SKM-1 (cell line): ENCODE results near the gene MAP3K21.

Experiments
- DNase-seq: peaks from one replicate; lab custom pipeline; 2025; ENCODE audit not compliant: unreplicated experiment; lab: John Stamatoyannopoulos, UW

Gene MAP3K21

DNA sequence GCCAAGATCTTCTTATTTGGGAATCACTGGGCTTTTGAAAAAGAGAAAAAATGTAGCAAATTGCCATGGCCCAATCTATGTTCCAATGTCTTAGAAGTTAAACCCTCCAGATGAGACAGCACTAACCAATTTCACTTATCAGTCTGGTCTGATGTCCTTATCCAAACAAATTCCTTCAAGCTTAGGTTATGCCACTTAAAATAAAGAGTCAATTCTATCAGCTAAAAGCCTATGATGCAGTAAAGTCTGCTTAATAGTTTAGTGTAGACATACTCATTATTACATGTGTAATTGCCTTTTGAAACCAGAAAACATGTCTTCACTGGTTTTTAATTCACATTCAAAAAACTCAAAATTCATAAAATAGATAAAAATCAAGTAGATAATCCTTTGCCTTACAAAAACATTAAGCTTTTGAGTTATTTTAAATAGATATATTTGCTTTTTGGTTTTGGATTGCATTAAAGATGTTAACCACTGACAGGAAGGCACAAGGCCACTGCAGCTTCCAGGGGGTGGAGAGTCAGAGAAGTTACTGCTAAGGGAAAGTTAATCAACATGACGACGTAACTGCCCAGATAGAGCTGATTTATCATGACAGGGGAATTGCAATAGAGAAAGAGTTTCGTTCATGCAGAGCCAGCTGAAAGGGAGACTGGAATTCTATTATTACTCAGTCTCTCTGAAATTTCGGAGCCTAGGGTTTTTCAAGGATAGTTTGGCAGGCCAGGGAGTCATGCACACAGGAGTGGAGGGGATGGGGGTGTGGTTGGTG, 106.1 kb downstream of the MAP3K21 start:
- DNase-seq = no peak
